Mesenchymal stem cell (in vitro differentiated cells and primary cell): ENCODE measurements around the gene TCF4.

Experiments used
- DNase-seq: peaks from one replicate; pipeline ENCODE4 v3.0.0-alpha.2; 2013
- H2AFZ ChIP-seq: one replicate; pipeline ENCODE4 v1.6.1; 2013; ENCODE audit warnings: low read depth, mild to moderate bottlenecking, control low read depth, inconsistent platforms, low read length, moderate library complexity
- H2AK5ac ChIP-seq: 2 replicates; pipeline ENCODE4 v1.6.1; 2013; ENCODE audit warnings: low read length, moderate library complexity, mild to moderate bottlenecking, inconsistent platforms; ENCODE audit not compliant: severe bottlenecking
- H2BK120ac ChIP-seq: one replicate; pipeline ENCODE4 v1.6.1; 2013; ENCODE audit warnings: low read depth, mild to moderate bottlenecking, inconsistent platforms, low read length, moderate library complexity
- H2BK12ac ChIP-seq, 2 experiments: one replicate each; pipeline ENCODE4 v1.6.1; 2013; ENCODE audit warnings: inconsistent platforms in 2 of 2, low read length in 2 of 2, mild to moderate bottlenecking in 2 of 2, moderate library complexity in 2 of 2, control low read depth in 1 of 2
- H2BK15ac ChIP-seq: one replicate; pipeline ENCODE4 v1.6.1; 2013; ENCODE audit warnings: mild to moderate bottlenecking, low read depth, inconsistent platforms; ENCODE audit not compliant: poor library complexity, severe bottlenecking
- H2BK5ac ChIP-seq: 2 replicates; pipeline ENCODE4 v1.6.1; 2013; ENCODE audit warnings: low read depth, mild to moderate bottlenecking, low read length, control low read depth, inconsistent platforms; ENCODE audit not compliant: poor library complexity, severe bottlenecking
- H3K14ac ChIP-seq, 2 experiments: one replicate each; pipeline ENCODE4 v1.6.1; 2013; ENCODE audit warnings: inconsistent platforms in 2 of 2, low read length in 2 of 2, control low read depth in 1 of 2, mild to moderate bottlenecking in 1 of 2, moderate library complexity in 1 of 2
- H3K18ac ChIP-seq, 2 experiments: one replicate each; pipeline ENCODE4 v1.6.1; 2013; ENCODE audit warnings: inconsistent platforms in 2 of 2, low read length in 2 of 2, control low read depth in 1 of 2, low read depth in 1 of 2, mild to moderate bottlenecking in 1 of 2
- H3K23ac ChIP-seq, 2 experiments: one replicate each; pipeline ENCODE4 v1.6.1; 2013; ENCODE audit warnings: inconsistent platforms in 2 of 2, low read length in 2 of 2, mild to moderate bottlenecking in 2 of 2, moderate library complexity in 2 of 2, control low read depth in 1 of 2
- H3K27ac ChIP-seq: 2 replicates; pipeline ENCODE4 v1.5.1; 2013; ENCODE audit warnings: mild to moderate bottlenecking, moderate library complexity, low read length, control low read depth, inconsistent platforms; ENCODE audit not compliant: poor library complexity, severe bottlenecking
- H3K27me3 ChIP-seq, 2 experiments: 2 replicates each; pipeline versions ENCODE4 v1.6.1 to v1.7.0; 2013; ENCODE audit warnings: low read length in 2 of 2, mild to moderate bottlenecking in 2 of 2, moderate library complexity in 2 of 2, control low read depth in 1 of 2, inconsistent platforms in 1 of 2; ENCODE audit not compliant: control insufficient read depth in 1 of 2, insufficient read depth in 1 of 2
- H3K36me3 ChIP-seq, 2 experiments: 2 replicates each; pipeline versions ENCODE4 v1.6.1 to v1.7.0; 2013; ENCODE audit warnings: low read length in 2 of 2, control low read depth in 1 of 2, inconsistent platforms in 1 of 2, low read depth in 1 of 2, mild to moderate bottlenecking in 1 of 2; ENCODE audit not compliant: insufficient read depth in 2 of 2, control insufficient read depth in 1 of 2
- H3K4ac ChIP-seq, 2 experiments: one replicate each; pipeline ENCODE4 v1.6.1; 2013; ENCODE audit warnings: inconsistent platforms in 2 of 2, low read length in 2 of 2, mild to moderate bottlenecking in 2 of 2, moderate library complexity in 2 of 2, control low read depth in 1 of 2, low read depth in 1 of 2
- H3K4me1 ChIP-seq: 2 replicates; pipeline ENCODE4 v1.6.1; 2013; ENCODE audit warnings: low read depth, low read length, control low read depth; ENCODE audit not compliant: control insufficient read depth, insufficient read depth
- H3K4me2 ChIP-seq: 2 replicates; pipeline ENCODE4 v1.6.1; 2013; ENCODE audit warnings: low read length, mild to moderate bottlenecking, inconsistent platforms; ENCODE audit not compliant: poor library complexity, severe bottlenecking
- H3K4me3 ChIP-seq, 2 experiments: 2 replicates each; pipeline versions ENCODE4 v1.5.1 to v1.7.0; 2013; ENCODE audit warnings: low read length in 2 of 2, mild to moderate bottlenecking in 2 of 2, control low read depth in 1 of 2, low read depth in 1 of 2; ENCODE audit not compliant: insufficient read depth in 1 of 2
- H3K79me1 ChIP-seq: replicated peaks from 2 replicates; pipeline ENCODE4 v1.6.1; 2013; ENCODE audit warnings: mild to moderate bottlenecking, control low read depth, low read length, inconsistent platforms; ENCODE audit not compliant: poor library complexity, severe bottlenecking
- H3K9ac ChIP-seq: 2 replicates; pipeline ENCODE4 v1.7.0; 2013; ENCODE audit warnings: mild to moderate bottlenecking, low read length, moderate library complexity
- H3K9me3 ChIP-seq: 2 replicates; pipeline ENCODE4 v1.7.0; 2013; ENCODE audit warnings: mild to moderate bottlenecking, low read length; ENCODE audit not compliant: control insufficient read depth
- H4K8ac ChIP-seq: one replicate; pipeline ENCODE4 v1.6.1; 2013; ENCODE audit warnings: inconsistent platforms, mild to moderate bottlenecking, low read length, moderate library complexity
- H4K91ac ChIP-seq: one replicate; pipeline ENCODE4 v1.6.1; 2013; ENCODE audit warnings: mild to moderate bottlenecking, low read length, inconsistent platforms
- WGBS: methylation state at CpG from one replicate; pipeline ENCODE4 v1.1.7; 2013; ENCODE audit warnings: mixed read lengths; 5-methylcytosine and 5-hydroxymethylcytosine counted together

Gene TCF4

DNA sequence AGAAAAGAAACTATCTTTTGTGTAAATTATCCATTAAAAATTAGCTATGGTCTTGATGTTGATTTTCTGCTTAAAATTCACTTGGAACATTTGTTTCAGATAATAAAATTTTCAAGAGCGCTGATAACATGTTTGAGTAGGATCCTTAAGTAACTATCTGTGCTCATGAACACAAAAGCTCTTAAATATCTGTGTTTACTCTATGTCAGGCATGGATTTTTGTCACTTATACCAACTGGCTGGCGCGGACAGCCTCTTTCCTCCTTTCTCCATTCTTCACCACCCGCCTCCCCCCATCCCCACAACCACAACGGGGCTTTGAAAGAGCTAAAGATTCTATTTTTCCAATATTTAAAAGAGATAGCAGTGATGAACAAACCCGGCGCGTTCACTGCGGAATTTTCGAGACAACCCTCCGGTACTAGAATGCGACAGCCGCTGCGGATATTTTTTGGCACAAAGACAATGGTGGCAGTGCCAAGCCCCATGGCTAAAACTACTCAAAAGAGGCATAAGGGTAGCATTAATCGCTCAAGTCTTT, 181.5 kb downstream of the TCF4 start:
- Histone ChIP-seq H3K23ac (no peak overlapping the region), H2BK12ac (no peak overlapping the region), H3K36me3 (no peaks in the 10 kb centered on the region), H3K9me3 (no peaks in the 10 kb centered on the region), H3K79me1 (peaks cover 9% of the 10 kb centered on the region), H3K14ac (no peak overlapping the region), H3K4me1 (no peaks in the 10 kb centered on the region), H2BK120ac (peak overlapping the region; percentile 61), H3K4ac (no peak overlapping the region), H2BK5ac (no peak overlapping the region), H2BK15ac (no peak overlapping the region), H3K4me2 (no peak overlapping the region), H3K27me3 (no peaks in the 10 kb centered on the region), H3K9ac (peak overlapping the region; percentile 81), H2AK5ac (peak overlapping the region; percentile 91), H3K4me3 (no peak overlapping the region), H4K8ac (no peak overlapping the region), H4K91ac (no peak overlapping the region), H2AFZ (no peak overlapping the region), H3K27ac (no peak overlapping the region), H3K18ac (no peak overlapping the region)
- 95% methylated on average over 14 of the region's 15 CpGs for WGBS
- no peak for DNase-seq

DNA sequence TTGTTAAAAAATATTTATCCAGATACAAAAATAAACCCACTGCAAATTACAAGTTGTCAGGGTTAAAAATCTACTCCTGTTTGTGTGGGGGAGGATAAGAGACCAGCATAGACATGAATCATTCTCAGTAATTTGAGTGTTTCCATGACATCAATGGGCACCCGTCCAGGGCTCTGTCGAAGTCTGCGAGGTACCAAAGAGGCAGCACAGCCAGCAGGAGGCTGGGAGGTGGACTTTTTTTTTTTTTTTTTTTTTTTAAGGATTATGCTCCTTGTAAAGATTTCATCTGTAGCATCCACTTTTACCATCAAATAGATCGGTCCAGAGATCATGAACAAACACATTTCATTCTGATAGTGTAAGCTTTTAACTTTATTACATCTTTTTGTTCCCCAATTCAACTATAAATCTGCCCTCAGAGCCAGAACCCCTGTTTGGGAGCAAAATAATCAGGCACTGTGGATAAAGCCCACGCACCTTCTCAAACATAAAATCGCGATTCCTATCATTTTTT, 182.0 kb downstream of the TCF4 start:
- Histone ChIP-seq H2BK12ac (no peak overlapping the region), H3K4ac (peak overlapping the region in 1 of 2 experiments; percentile 41), H3K23ac (no peak overlapping the region), H3K36me3 (no peaks in the 10 kb centered on the region), H3K27ac (no peak overlapping the region), H4K91ac (no peak overlapping the region), H2BK5ac (no peak overlapping the region), H2BK15ac (no peak overlapping the region), H3K18ac (no peak overlapping the region), H2AFZ (no peak overlapping the region), H3K27me3 (no peaks in the 10 kb centered on the region), H3K4me2 (no peak overlapping the region), H4K8ac (no peak overlapping the region), H2AK5ac (no peak overlapping the region), H3K4me1 (no peaks in the 10 kb centered on the region), H3K9me3 (no peaks in the 10 kb centered on the region), H3K4me3 (peak overlapping the region in 1 of 2 experiments; percentile 43), H3K79me1 (peaks cover 9% of the 10 kb centered on the region), H2BK120ac (no peak overlapping the region), H3K9ac (peak overlapping the region; percentile 81), H3K14ac (no peak overlapping the region)
- WGBS: 85% methylated on average over 4 of the region's 7 CpGs
- DNase-seq: peak; percentile 91

DNA sequence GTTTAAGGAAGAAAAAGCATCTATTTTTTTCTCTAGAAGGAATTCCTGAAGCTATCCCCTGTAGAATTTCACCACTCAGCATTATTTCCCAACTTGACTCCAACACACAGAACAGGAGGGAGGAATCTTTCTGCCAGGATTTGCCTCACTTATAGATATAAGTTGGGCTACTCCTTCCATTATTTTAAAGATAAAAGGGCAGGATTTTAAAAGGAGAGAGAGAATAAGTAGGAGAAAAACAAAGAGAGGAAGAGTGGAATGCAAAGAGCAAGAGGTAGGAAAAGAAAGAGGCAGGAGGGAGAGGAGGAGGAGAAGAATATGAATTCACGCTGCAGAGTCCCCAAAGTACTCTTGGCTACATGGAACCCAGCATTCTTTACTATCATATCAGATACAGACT, 182.5 kb downstream of the TCF4 start:
- Histone ChIP-seq H2BK5ac (no peak overlapping the region), H3K14ac (no peak overlapping the region), H3K4me1 (no peaks in the 10 kb centered on the region), H3K9ac (peak overlapping the region; percentile 81), H3K23ac (no peak overlapping the region), H3K4me3 (peak overlapping the region in 1 of 2 experiments; percentile 43), H2BK120ac (no peak overlapping the region), H2BK12ac (no peak overlapping the region), H2BK15ac (no peak overlapping the region), H3K4ac (no peak overlapping the region), H4K91ac (no peak overlapping the region), H2AK5ac (no peak overlapping the region), H3K36me3 (no peaks in the 10 kb centered on the region), H3K79me1 (peaks cover 9% of the 10 kb centered on the region), H2AFZ (no peak overlapping the region), H3K4me2 (no peak overlapping the region), H3K27ac (no peak overlapping the region), H3K9me3 (no peaks in the 10 kb centered on the region), H3K18ac (no peak overlapping the region), H4K8ac (no peak overlapping the region), H3K27me3 (no peaks in the 10 kb centered on the region)
- no CpG with 5 or more reads among the region's 1 CpG for WGBS
- DNase-seq: peak; percentile 43

DNA sequence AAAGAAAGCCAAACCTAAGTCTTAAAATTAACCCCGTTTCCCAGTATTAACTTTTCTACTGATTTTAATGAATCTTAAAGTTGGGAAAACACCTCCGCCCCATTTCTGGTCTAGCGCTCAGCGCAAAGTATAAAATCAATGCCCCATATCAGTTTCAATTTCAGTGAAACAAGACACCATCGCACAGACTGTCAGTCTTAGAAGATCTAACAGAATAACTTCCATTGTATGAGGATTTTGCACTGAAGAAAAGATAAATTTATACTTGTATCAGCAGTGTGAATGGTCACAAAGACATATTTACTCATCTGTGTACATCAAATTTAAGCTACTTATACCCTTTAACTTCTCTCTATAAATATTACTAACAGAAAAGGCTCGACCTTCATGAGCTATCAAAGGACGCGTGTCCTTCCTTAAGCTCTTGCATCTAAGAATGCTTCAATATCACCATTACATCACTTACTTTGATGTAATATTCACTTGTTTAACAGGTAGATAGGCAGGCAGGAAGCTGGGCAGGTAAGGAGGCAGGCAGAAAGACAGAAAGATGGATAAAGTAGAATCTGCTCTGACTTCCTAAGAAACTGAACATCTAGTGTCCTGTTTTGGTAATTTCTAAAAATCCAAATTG, 183.0 kb downstream of the TCF4 start:
- Histone ChIP-seq H3K27ac (no peak overlapping the region), H3K4me1 (no peaks in the 10 kb centered on the region), H4K91ac (no peak overlapping the region), H3K9ac (peak overlapping the region; percentile 81), H3K14ac (no peak overlapping the region), H2BK120ac (no peak overlapping the region), H2AFZ (no peak overlapping the region), H2BK12ac (no peak overlapping the region), H3K23ac (no peak overlapping the region), H3K36me3 (no peaks in the 10 kb centered on the region), H3K18ac (no peak overlapping the region), H3K27me3 (no peaks in the 10 kb centered on the region), H3K4me2 (no peak overlapping the region), H3K4me3 (peak overlapping the region in 1 of 2 experiments; percentile 15), H3K4ac (no peak overlapping the region), H2BK5ac (no peak overlapping the region), H2AK5ac (peak overlapping the region; percentile 85), H2BK15ac (no peak overlapping the region), H3K79me1 (peaks cover 9% of the 10 kb centered on the region), H3K9me3 (no peaks in the 10 kb centered on the region), H4K8ac (no peak overlapping the region)
- no peak for DNase-seq
- WGBS: 98% methylated on average over 7 of the region's 8 CpGs
